Activated CD4-positive, alpha-beta T cell treated with anti-CD3 and anti-CD28 coated beads, Interleukin-2, Interleukin-6, amounts not matched to agents 100 ng/mL and 50 ng/mL, durations not matched to agents 16 hours and 8 hours (primary cell): ENCODE measurements around the gene PRAMEF33.
"Not testable (repeated sequence)": the region's sequence is repeated elsewhere in the genome, so short reads cannot be mapped to it uniquely, and the experiment has no call there.

Experiments
- DNase-seq: peaks from one replicate; pipeline ENCODE4 v3.0.0-alpha.2; 2020

The PRAMEF33 gene, protein sequence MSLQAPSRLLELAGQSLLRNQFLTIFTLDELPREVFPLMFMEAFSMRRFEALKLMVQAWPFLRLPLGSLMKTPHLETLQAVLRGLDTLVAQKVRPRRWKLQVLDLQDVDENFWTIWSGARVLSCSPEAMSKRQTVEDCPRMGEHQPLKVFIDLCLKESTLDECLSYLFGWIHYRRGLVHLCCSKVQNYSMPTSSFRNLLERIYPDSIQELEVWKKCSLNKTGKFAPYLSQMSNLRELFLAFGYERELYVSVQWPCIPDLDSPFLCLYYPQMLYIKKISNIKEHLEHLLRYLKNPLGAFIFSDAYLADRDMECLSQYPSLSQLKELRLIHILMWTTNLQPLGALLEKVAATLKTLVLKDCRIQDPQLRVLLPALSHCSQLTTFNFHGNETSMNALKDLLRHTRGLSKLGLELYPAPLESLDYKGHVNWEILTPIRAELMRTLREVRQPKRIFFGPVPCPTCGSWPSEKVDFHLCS

DNA sequence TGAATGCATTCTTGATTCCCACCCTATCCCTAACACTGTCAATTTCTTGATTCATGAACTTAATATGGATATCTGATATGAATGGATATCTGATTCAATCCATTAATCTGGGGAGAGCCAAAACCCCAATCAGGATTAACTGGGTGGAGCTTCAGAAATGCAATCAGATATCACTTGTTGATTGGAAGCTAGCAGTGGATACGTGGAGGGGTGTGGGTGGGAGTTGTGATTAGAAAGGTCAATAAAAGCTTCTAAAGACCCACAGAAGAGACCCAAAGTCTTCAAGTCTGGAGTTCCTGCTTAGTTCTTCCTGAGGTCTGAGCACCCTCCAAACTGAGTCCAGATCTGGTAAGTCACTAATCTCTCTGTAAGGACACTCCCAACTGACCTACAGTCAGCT, at the start of gene PRAMEF33:
TSS of gene PRAMEF33 (plus strand) at position 301 of the 400 bp plus-strand sequence. CDS start 2,416 bp downstream, outside the sequence.
- DNase-seq, result not testable (repeated sequence)

DNA sequence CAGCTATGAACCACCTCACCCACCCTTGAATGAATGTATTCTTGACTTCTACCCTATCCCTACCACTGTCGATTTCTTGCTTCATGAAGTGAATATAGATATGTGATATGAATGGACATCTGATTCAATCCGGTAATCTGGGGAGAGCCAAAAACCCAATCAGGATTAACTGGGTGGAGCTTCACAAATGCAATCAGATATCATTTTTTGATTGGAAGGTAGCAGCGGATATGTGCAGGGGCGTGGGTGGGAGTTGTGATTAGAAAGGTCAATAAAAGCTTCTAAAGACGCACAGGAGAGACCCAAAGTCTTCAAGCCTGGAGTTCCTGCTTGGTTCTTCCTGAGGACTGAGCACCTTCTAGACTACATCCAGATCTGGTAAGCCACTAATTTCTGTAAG, 49.4 kb upstream of the PRAMEF33 start, which contains the start of gene PRAMEF5:
TSS of gene PRAMEF5 (plus strand) at position 301 of the 400 bp plus-strand sequence. CDS start 5,071 bp downstream, outside the sequence.
- DNase-seq, result not testable (repeated sequence)

DNA sequence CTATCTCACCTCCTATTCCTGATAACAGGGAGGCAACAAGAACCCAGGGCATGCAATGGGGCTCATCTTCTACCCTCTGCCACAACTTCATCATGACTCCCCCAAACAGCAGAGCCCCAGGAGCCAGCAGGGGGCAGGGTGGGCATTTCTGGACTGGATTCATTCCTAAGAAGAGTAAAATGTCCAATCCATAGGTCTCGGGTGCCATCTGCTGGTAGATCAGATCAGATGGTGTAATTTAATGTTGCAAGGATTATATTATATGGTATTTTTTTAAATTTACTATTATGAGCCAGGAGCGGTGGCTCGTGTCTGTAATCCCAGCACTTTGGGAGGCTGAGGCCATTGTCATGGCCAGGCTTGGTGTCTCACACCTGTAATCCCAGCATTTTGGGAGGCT, 38.2 kb upstream of the PRAMEF33 start:
- DNase-seq, result not testable (repeated sequence)

DNA sequence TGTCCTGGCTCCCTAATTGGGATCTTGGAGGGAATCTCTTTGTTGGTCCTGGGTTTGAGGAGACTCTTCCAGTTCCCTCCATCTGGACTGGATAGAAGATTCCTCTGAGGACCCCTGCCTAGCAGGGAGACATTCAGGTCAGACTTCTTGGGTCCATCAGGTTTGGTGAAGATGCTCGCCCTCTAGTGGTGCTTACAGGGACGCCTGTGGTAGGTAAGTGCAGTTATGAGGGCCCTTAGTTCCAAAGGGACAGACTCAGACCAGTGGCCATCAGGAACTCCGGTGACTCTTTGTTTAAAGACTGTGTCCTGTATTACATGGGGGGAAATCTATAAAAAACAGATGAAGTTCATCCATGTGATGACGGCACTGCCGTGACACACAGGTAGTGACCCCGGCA, 26.3 kb upstream of the PRAMEF33 start:
- DNase-seq, result not testable (repeated sequence)

DNA sequence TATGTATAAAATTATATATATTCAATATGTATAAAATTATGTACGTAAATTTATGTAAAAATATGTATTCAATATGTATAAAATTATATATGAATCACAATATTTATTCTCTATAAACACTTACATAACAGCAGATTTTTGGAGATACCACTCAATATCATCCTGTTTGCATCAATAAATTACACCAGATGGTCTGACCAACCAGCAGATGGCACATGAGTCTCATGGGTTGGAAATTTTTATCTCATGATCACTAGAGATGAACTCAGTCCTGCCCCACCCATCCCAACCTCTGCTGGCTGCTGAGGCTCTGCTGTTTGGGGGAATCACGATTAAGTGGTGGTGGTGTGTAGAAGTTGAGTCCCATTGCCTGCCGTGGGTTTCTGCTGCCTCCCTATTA, 23.7 kb upstream of the PRAMEF33 start:
- not testable (repeated sequence) for DNase-seq

DNA sequence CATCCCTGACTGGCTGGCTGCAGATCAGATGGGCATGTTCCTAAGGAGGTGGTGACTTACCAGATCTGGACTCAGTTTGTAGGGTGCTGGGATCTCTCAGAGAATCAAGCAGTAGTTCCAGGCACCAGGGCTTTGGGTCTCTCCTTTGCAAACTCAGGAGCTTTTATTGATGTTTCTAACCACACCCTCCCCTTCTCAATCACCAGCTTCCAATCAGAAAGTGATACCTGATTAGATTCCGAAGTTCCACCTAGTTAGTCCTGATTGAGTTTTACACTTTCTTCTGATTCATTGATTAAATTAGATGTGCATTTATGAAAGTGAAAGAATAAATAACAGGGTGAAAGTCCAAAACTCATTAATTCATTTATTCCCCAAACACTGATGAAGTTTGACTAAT, 18.3 kb upstream of the PRAMEF33 start, which contains the start of gene PRAMEF8:
TSS of gene PRAMEF8 (minus strand) at position 101 of the 400 bp plus-strand sequence. CDS start 1,046 bp downstream, outside the sequence.
- DNase-seq, result not testable (repeated sequence)

DNA sequence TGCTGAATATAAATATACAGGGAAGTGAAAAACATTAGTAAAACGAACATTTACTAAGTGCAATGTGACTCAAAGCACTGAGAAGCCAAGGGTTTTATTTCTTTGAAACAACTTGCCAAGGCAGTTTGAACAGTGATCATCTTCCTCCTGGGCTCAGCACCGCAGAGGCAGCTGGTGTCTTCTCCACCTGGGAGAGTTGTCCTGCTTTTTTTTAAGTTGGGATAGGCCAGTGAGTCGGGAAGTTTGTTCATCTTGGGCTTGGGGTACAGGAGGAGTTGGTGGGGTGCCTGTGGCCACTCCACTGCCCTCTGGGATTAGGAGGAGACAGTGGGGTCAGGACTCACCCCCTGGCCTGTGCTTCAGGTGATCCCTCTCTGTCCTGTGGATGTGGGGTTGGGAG, 14.3 kb upstream of the PRAMEF33 start:
- DNase-seq, result not testable (repeated sequence)

DNA sequence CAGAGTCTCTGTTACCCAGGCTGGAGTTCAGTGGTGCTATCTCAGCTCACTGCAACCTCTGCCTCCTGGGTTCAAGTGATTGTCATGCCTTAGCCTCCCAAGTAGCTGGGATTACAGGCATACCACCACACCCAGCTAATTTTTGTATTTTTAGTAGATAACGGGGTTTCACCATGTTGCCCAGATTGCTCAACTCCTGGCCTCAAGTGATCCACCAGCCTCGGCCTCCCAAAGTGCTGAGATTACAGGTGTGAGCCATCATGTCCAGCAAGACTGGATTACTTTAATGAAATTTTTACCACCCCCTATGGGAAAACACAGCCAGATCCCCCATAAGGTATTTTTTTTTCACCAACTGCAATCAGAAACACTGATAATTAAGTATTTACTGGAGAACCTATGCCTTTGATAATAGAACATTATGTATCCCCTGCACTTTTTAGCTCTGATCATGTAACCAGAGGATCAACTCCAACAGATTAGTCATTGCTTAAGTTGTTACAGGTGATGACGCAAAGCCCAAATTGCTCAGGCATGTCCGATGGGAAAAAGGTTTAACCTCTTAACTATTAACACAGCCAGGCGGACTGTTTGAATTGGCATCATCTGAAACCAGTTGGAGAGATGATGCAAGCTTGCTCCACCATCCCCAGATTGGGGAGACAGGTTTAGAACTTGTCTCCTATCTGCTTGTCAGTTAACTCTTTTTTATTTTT, 6.0 kb upstream of the PRAMEF33 start:
- DNase-seq, result not testable (repeated sequence)

DNA sequence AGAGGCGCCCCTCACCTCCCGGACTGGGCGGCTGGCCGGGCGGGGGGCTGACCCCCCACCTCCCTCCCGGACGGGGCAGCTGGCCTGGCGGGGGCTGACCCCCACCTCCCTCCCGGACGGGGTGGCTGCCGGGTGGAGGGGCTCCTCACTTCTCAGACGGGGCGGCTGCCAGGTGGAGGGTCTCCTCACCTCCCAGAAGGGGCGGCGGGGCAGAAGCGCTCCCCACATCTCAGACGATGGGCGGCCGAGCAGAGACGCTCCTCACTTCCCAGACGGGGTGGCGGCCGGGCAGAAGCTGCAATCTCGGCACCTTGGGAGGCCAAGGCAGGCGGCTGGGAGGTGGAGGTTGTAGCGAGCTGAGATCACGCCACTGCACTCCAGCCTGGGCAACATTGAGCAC, 4.6 kb upstream of the PRAMEF33 start:
- DNase-seq, result not testable (repeated sequence)

DNA sequence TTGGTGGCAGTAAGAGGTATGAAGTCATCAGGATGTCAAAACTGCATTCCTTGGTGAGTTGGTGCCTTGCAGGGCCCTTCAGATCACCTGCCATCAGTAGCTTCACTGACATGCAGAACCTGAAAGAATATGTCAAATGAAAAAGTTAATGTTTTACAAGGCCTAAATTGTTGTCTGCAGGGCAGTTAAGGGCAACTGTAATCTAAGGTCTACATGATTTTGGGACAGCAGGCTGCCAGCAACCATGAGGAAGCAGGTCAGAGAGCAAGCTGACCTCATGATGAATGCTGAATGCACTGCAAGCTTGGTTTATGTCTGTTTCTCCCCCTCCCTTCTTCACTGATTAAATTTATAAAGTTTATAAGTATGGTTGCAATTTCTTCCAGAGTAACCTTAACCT, 1.1 kb upstream of the PRAMEF33 start:
- not testable (repeated sequence) for DNase-seq

DNA sequence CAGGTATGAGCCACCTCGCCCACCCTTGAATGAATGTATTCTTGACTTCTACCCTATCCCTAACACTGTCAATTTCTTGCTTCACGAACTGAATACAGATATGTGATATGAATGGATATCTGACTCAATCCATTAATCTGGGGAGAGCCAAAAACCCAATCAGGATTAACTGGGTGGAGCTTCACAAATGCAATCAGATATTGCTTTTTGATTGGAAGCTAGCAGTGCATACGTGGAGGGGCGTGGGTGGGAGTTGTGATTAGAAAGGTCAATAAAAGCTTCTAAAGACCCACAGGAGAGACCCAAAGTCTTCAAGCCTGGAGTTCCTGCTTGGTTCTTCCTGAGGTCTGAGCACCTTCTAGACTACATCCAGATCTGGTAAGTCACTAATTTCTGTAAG, 11.9 kb downstream of the PRAMEF33 start, which contains the start of gene PRAMEF15:
TSS of gene PRAMEF15 (plus strand) at position 301 of the 400 bp plus-strand sequence. CDS start 2,827 bp downstream, outside the sequence.
- DNase-seq, result not testable (repeated sequence)

DNA sequence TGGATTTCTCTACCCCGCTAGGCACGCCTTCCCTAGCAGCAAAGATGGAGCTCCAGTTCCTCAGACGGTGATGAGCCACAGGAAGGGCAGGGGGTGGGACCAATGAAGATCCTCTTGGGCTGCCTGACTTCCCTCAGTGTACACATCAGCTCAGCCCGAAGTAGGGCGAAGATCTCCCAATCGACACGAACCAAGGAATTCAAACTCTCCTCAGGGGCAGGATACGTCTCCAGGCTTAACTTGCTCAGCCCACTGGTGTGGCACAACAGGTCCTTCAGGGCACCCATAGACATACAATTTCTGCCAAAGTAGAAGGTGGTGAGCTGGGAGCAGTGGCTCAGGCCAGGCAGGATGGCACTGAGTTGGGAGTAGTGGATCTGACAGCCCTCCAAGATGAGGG, 39.2 kb downstream of the PRAMEF33 start:
- not testable (repeated sequence) for DNase-seq

DNA sequence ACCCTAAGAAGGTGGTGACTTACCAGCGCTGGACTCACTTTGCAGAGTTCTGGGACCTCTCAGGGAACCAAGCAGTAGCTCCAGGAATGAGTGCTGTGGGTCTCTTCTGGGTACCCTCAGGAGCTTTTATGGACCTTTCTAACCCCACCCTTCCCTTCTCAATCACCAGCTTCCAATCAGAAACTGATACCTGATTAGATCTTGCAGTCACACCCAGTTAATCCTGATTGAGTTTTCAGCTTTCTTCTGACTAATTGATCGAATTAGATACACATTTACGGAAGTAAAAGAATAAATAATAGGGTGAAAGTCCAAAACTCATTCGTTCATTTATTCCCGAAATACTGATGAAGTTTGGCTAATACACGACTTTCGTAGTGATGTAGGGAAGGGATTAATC, 43.7 kb downstream of the PRAMEF33 start, which contains the start of gene PRAMEF14:
TSS of gene PRAMEF14 (minus strand) at position 101 of the 400 bp plus-strand sequence. CDS start 1,820 bp downstream, outside the sequence.
- not testable (repeated sequence) for DNase-seq

DNA sequence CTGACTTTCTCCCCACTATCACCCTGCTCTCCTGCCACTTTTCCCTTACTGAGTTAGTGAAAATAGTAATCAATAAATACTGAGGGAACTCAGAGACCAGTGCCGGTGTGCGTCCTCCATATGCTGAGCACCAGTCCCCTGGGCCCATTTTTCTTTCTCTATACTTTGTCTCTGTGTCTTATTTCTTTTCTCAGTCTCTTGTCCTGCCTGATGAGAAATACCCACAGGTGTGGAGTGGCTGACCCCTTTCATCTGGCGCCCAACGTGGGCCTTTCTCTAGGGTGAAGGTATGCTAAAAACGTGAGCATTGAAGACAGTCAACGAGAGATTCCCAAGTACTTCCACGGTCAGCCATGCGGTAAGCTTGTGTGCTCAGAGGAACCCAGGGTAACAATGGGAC, 50.1 kb downstream of the PRAMEF33 start:
- not testable (repeated sequence) for DNase-seq

DNA sequence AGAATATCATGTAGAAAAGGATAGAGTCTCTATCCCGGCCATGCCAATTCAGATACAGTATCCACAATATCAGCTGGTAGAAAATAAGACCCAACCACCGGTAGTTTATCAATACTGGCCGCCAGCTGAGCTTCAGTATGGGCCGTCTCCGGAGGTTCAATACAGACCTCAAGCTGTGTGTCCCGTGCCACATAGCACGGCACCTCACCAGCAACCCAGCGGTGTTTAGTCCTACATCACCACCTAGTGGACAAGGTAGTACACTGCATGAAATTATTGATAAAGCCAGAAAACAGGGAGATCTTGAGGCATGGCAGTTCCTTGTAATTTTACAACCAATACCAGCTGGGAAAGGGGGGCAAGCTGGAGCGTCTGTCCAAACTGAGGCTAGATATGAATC, 51.1 kb downstream of the PRAMEF33 start:
- peak; percentile 13 for DNase-seq

DNA sequence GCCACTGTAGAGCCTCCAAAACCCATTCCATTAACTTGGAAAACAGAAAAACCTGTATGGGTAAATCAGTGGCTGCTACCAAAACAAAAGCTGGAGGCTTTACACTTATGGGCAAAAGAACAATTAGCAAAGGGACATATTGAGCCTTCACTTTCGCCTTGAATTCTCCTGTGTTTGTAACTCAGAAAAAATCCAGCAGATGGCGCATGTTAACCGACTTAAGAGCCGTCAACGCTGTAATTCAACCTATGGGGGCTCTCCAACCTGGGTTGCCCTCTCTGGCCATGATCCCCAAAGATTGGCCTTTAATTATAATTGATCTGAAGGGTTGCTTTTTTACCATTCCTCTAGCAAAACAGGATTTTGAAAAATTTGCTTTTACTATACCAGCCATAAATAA, 53.4 kb downstream of the PRAMEF33 start:
- peak; percentile 61 for DNase-seq
